GM18907 (cell line): Measurements from ENCODE around the gene WWC1.
"Not testable (repeated sequence)": the region's sequence is repeated elsewhere in the genome, so short reads cannot be mapped to it uniquely, and the experiment has no call there.

Source experiments
- ATAC-seq: cut with Tn5 transposase; IDR thresholded peaks from one replicate; pipeline ENCODE4 v1.9.1; 2021; ENCODE audit warnings: mild to moderate bottlenecking, moderate library complexity; ENCODE audit not compliant: unreplicated experiment

WWC1 gene

GRCh38 chr5:168328814-168329213, 37.4 kb downstream of the WWC1 start:
- ATAC-seq: peak; percentile 87

- no peak for ATAC-seq
These were observed 37.9 kb downstream of the WWC1 start for GRCh38 chr5:168329302-168329701.

DNA sequence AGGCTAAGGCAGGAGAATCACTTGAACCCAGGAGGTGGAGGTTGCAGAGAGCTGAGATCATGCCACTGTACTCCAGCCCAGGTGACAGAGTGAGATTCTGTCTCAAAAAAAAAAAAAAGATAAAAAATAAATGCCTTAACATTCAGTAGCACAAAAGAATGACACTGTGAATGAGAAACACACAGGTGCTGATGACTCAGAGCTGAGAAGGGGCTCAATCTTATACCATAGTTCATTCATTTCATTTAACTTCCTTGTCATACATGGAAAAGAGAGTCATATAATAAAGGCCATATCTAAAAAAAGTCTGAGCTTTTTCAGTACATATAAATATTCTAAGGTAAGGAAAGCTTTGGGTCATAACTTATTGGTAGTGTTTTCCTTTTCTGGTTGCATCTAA, 40.6 kb downstream of the WWC1 start:
- ATAC-seq: no peak

DNA sequence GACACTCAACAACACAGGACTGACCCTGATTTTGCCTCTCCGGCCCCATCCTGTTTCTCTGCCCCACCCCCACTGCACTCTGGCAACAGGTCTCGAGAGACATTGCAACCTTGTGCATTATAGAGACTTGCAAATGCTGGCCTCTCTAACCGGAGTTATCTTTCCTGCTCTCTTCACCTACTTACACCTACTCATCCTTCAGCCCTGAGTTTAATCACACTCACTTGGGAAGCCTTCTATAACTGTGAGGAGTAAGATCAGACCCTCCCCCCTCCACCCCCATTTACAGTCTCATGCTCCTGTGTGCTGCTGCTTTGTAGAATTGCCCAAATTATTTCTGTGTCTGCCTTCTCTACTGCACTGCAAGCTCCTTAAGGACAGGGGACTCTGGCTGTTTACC, 42.8 kb downstream of the WWC1 start:
- ATAC-seq: no peak

GRCh38 chr5:168334695-168335094, 43.2 kb downstream of the WWC1 start:
- ATAC-seq: no peak

DNA sequence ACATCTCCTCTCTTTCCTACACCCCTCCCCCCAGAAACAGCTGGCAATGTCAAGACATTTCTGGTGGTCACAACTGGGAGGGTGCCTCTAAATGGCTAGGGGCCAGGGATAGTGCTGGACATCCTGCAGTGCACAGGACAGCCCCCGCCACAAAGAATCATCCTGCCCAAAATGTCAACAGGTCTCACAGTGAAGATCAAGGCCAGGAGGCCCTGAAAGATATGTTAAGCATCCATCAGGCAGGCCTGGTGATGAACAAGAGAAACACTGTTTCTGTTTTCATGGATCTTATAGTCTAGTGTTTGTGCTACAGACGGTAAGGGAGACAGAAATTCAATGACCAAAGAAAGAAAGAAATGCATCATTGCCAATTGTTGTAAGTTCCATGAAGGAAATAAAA, 45.9 kb downstream of the WWC1 start:
- ATAC-seq: no peak

- ATAC-seq: no peak
These were observed 47.8 kb downstream of the WWC1 start for GRCh38 chr5:168339109-168339771.

DNA sequence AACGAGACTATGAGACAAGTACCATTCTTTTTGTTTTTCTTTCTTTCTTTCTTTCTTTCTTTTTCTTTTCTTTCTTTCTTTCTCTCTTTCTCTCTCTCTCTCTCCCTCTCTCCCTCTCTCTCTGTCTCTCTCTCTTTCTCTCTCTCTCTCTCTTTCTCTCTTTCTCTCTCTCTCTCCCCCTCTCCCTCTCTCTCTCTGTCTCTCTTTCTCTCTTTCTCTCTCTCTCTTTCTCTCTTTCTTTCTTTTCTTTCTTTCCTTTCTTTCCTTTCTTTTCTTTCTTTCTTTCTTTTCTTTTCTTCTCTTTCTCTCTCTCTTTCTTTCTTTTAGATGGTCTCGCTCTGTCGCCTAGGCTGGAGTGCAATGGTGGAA, 48.3 kb downstream of the WWC1 start:
- not testable (repeated sequence) for ATAC-seq

GRCh38 chr5:168340487-168340886, 49.0 kb downstream of the WWC1 start:
- ATAC-seq: no peak

DNA sequence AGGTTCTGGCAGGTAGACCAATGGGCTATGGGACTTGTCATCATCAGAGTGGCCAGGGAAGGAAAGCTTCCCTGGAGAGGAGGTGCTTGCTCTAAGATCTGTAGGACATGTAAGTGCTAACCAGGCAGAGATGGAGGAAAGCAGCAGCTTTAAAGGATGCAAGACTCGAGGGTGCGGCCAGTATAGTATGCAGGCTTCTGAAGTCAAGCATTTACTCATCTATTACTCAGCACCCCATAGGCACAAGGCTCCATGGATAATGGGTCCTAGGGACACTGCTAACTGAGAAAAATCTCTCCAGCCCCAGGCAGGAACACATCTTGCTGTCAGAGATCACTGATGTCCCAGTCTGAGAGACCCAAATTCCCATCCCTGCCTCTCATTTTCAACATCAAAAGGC, 49.7 kb downstream of the WWC1 start:
- ATAC-seq: no peak

- ATAC-seq: no peak
These were observed 50.8 kb downstream of the WWC1 start for GRCh38 chr5:168342151-168342825.

GRCh38 chr5:168342985-168343384, 51.5 kb downstream of the WWC1 start:
- no peak for ATAC-seq

GRCh38 chr5:168346417-168346816, 55.0 kb downstream of the WWC1 start:
- no peak for ATAC-seq

GRCh38 chr5:168347368-168348083, 56.1 kb downstream of the WWC1 start:
- ATAC-seq: peak; percentile 82

DNA sequence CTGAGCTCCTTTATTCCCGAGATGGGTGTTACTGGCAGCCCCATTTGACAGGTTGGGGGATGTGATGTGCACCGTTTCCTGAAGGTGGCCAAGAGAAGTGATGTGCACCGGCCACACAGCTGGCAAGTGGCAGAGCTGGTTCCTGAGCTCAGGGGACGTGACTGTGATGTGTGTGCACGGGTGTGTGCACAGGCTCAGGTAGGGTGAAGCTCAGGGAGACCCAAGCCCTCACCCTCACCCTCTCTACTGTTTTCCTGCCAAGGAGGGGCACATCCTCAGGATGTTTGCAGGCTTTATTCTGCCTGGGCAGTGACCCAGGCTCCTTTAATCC, 56.6 kb downstream of the WWC1 start:
- no peak for ATAC-seq

- no peak for ATAC-seq
These were observed 58.9 kb downstream of the WWC1 start for GRCh38 chr5:168350315-168350714.

DNA sequence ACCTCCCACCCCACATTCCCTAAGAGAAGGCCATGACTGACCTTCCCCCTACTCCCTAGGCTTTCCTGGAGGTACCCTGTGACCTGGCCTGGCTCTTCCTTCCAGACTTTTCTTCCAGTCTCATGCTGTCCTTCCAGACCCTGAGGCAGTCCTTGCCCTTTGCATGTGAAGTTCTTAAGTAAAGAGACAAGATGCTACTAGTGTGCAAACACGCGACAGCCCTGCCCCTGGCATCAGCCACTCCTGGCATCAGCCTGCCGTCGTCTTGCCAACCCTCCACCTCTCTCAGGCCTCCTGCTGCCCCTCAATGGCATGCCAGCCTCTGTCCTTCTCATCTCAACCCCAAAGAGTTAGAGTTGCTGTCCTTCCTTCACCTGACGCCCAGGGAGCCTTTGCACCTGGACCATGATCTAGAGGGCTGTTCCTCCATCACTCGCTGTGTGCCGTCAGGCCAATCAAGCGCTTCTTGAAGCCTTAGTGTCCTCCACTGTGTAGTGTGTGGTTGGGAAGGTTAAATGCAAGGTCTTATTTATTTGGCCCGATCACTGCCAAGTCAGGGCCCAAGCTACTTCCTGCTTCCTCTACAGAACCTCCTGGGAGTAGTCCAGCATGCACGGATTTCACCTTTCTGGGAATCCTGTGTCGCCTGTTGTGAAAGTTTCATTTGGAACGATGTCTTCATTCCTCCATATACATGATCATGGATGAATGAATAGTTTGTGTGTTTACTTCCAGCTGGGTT, 61.9 kb downstream of the WWC1 start:
- ATAC-seq: no peak

DNA sequence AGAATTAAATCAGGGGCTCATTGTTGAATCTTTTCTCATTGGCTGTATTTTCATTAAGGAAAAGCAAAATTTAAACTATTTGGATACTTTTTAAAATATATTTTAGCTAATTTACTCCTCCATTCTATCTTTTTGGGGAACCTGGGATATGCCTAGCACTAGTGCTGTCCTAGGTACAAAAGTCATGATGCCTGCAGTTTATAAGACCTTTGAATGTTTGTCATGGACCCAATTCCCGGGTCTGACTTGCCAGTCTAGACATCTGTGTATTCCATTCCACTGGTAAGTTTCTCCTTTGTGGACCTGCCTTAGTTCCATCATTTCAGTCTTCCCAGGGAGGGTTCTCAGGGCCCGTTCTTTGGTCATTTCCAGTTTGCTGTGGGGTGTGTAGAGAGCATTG, 63.0 kb downstream of the WWC1 start:
- ATAC-seq: no peak

DNA sequence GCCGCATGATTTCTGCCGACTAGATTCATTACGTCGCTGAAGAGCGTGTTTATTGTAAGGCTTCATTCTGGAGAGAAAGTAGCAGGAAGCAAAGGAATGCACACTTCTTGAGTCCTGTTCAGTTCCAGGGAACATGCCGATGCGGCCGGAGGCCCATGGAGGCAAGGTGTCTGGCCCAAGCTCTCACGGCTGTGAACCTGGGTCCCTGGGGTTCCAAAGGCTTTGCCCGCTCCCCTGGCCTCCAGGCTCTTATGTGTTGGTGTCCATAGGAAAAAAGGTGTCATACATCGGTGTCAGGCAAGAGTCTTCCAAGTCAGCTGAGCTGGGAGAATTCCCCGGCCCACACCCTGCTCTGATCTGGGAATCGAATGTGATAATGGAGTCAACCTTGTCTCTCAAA, 64.7 kb downstream of the WWC1 start:
- ATAC-seq: no peak

DNA sequence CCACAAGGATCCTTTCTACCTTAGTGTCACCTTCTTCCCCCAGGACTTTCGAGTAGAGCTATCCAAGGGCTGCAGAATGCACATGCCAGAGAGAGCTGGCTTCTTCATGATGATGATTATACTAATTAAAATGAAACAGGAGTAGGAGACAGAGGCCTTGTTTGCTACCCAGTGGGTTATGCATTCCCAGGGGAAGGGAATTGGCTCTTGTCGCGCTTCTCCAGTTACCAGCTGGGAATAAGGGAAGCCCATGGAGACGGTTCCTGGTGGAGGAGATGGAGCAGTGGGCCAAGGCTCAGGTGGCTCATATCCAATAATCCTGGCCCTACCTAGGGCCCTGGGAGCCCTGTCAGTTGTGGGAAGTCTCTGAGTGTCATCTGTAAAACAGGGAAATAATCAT, 65.1 kb downstream of the WWC1 start:
- no peak for ATAC-seq

DNA sequence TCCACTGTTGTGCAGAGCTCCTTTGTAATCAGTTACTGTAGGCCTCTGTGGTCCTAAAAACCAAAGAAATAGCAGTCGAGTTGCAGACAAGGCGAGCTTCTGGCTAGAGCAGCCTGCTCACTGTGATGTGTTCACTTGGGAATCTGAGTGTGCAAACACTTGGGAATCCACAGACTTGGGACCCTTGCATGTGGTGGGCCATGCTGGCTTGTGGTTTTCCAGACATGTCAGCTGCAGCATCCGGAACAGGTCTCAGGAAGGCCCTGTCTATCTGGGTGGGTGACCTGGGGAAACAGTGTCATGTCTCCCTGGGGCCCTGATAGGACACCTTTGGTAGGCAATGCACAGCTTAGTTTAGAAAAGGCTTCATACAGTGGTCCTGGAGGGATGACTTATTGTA, 66.4 kb downstream of the WWC1 start:
- no peak for ATAC-seq
